OCI-M1 (cell line): ENCODE measurements around the gene FMOD.
"Not testable (repeated sequence)": the region's sequence is repeated elsewhere in the genome, so short reads cannot be mapped to it uniquely, and the experiment has no call there.

Experiments used
- DNase-seq: peaks from one replicate; lab custom pipeline; 2025; lab: John Stamatoyannopoulos, UW

Gene FMOD

GRCh38 chr1:203306089-203306964 is 44.6 kb downstream of the FMOD start:
- DNase-seq = peak; percentile 94

- DNase-seq = no peak
Observed at GRCh38 chr1:203305809-203306088, 45.2 kb downstream of the FMOD start.

DNA sequence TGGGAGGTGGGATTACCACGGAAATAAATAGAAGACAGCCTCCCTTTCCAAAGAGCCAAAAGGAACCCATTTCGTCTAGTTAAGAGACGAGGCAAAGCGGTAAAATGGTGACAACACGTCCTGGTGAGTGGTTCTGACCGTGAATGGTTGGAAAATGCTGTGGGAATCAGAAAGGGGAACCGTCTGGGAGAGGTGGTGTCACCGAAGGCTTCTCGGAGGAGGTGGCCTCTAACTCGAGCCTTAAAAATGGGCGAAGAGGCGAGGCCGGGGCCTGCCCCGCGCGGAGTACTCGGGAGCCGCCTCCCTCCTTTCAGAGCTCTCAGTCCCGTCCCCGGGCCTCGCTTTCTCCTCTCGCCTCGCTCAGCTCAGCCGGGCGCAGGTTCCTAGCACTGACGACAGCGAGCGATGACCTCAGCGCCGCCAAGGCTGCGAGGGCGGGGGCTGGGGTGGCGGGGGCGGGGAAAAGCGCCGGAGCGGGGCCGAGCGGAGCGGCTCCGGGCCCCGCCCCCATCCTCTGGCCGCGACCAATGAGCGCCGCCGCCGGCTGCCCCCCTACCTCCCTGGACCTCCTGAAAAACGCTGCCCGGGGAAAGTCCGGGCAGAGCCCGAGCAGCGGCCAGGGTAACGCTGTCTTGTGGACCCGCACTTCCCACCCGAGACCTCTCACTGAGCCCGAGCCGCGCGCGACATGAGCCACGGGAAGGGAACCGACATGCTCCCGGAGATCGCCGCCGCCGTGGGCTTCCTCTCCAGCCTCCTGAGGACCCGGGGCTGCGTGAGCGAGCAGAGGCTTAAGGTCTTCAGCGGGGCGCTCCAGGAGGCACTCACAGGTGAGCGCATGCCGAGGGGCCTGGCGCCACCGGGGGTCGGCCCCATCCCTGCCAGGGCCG is 45.8 kb downstream of the FMOD start, which contains the start of gene BTG2:
BTG2 (plus strand) TSS at position 601 of the 890 bp plus-strand sequence; CDS start at position 689, 88 bp downstream.
- DNase-seq = peak; percentile 94

DNA sequence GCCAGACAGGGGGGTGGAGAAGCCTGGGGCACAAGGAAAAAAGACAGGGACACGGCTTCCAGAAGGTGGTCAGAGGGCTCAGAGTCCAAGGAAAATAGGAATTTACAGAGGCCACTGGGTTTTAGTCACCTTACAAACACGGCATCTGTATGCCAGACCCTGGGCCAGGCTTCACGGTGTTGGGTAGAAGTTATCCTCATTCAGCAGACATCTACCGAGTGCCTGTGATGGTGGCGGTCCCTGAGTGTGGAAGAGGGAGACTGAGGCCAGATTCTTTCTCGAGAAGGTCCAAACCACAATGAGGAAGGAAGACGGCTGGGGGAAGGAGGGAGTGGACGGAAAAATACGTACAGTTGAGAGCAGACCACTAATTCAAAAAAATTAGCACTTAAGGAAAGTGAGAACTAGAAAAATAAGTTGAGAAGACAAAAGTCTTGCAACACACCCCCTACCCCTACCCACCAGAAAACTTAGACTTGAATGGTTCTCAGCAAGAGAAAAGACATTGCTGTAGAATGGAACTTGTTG is 46.5 kb downstream of the FMOD start:
- no peak for DNase-seq

DNA sequence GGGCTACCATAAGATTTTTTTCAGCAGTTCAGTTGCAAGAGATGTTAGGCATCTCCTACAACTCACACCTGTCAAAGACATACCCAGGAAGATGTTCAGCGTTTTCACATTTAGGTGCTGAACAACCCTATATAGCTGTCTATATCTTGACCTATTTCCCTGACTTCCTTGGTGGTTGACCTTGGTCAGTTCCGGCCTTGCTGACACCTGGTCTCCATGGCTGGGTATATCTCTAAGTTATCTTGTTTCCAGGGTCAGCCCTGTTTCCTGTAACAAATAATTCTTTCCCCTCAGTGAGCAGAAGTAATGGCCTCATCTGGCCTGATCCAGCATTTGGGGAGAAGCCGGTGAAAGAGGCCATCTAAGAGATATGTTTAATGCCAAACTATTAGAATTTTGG is 48.0 kb downstream of the FMOD start:
- no peak for DNase-seq

- no peak for DNase-seq
Observed at GRCh38 chr1:203302456-203302855, 48.5 kb downstream of the FMOD start.

GRCh38 chr1:203301331-203301668 is 49.6 kb downstream of the FMOD start:
- no peak for DNase-seq

GRCh38 chr1:203300441-203301330 is 50.2 kb downstream of the FMOD start:
- peak; percentile 88 for DNase-seq

DNA sequence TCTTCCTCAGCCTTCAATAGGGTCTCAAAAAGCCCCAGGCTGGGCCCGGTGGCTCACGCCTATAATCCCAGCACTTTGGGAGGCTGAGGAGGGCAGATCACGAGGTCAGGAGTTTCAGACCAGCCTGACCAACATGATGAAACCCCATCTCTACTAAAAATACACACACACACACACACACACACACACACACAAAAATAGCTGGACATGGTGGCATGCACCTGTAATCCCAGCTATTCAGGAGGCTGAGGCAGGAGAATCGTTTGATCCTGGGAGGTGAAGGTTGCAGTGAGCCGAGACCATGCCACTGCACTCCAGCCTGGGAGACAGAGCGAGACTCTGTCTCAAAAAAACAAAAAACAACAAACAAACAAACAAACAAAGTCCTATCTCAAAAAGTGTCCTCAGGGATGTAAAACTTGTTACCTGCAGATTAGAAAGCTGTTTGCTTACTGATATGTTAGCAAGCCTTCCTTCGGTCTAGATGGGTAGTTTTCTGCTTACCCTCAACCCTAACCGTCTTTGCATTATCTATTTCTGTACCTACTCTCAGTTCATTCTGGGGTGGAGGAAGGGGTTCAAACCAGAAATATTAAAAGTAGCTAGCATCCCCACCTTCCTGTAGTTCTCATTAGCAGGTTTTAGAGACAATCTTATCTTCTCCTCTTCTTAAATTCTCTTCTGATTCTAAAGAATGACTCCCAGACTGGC is 51.0 kb downstream of the FMOD start:
- DNase-seq = not testable (repeated sequence)

GRCh38 chr1:203299169-203299568 is 51.8 kb downstream of the FMOD start:
- no peak for DNase-seq

GRCh38 chr1:203296460-203297073 is 54.4 kb downstream of the FMOD start:
- DNase-seq = no peak

DNA sequence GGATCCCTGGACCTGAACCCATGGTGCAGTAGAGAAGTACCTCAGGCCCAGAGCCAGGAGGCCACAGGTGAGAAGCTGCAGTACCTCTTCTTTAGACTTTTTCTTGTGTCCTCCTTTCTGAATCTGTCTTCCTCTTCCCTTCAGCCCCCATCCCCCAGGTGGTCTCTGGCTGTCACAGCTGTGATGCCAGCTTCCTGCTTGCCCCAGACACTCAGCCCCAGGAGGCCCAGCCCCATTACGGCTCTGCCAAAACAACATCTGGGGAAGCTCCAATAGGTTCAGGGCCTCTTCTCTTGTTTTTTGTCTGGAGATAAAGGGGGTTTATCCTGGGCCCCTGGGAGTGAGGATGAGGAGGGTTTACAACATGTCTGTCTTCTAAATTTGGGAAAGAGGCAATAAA is 55.1 kb downstream of the FMOD start:
- DNase-seq = no peak

GRCh38 chr1:203291201-203292096 is 59.5 kb downstream of the FMOD start:
- DNase-seq = no peak
